NCI-H460 (cell line): Measurements from ENCODE around the gene EPS15. TPM values are rescaled to one million over a fixed set of nuclear protein-coding genes. Genes with fewer than 3 reads are reported as not detected.
"Not testable (repeated sequence)": the region's sequence is repeated elsewhere in the genome, so short reads cannot be mapped to it uniquely, and the experiment has no call there.

ENCODE experiments used
- DNase-seq: peaks from one replicate; pipeline ENCODE4 v3.0.0-alpha.2; 2016; ENCODE audit warnings: low read depth; ENCODE audit errors: extremely low read depth
- total RNA-seq: library from RNA; depleted of rRNA; stranded (reverse); fragments of >200 nt; shearing (Covaris generic); gene quantifications from 2 replicates; pipeline ENCODE4 v1.2.3, GENCODE V29; 2014

The EPS15 gene
- total RNA-seq, 1 experiment from 2014 or later = 21.3 TPM

DNA sequence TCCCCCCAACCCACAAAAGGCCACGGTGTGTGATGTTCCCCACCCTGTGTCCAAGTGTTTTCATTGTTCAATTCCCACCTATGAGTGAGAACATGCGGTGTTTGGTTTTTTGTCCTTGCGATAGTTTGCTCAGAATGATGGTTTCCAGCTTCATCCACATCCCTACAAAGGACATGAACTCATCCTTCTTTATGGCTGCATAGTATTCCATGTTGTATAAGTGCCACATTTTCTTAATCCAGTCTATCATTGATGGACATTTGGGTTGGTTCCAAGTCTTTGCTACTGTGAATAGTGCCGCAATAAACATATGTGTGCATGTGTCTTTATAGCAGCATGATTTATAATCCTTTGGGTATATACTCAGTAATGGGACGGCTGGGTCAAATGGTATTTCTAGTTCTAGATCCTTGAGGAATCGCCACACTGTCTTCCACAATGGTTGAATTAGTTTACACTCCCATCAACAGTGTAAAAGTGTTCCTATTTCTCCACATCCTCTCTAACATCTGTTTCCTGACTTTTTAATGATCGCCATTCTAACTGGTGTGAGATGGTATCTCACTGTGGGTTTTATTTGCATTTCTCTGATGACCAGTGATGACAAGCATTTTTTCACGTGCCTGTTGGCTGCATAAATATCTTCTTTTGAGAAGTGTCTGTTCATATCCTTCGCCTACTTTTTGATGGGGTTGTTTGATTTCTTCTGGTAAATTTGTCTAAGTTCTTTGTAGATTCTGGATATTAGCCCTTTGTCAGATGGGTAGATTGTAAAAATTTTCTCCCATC lies 44.0 kb downstream of the EPS15 start:
- not testable (repeated sequence) for DNase-seq

DNA sequence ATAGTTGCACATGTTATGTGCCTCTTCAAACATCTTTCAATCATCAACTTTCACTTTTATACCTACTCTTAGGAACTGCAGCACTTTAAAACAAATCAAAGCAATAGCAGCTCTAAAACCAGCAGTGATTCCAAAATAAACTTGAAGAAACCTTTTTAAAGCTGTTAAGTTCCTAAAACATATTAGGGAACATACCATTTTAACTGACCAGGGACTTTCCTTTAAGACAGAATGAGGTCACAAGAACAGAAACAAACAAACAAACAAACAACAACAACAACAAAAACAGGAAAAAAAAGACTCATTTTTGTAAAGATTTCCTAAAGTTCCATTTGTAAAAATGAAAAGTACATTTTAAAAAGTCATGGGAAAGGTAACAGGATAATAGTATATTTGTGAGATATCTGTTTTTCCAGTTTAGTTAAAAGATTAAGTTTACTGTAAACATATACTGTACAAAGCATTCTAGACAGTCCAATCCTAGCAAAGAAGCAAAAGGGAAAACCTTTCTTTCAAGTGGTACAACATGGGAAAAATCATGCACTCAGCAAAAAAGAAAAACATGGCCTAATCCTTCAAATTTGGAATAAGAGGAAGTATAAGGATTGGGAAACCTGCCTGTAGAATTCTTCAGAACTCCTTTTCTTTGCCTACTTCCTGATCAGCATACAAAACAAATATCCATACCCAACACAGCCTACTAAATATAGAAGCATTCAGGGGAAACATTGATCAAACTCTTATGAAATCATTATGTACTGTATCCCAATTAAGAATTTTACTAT lies 45.5 kb downstream of the EPS15 start:
- no peak for DNase-seq

DNA sequence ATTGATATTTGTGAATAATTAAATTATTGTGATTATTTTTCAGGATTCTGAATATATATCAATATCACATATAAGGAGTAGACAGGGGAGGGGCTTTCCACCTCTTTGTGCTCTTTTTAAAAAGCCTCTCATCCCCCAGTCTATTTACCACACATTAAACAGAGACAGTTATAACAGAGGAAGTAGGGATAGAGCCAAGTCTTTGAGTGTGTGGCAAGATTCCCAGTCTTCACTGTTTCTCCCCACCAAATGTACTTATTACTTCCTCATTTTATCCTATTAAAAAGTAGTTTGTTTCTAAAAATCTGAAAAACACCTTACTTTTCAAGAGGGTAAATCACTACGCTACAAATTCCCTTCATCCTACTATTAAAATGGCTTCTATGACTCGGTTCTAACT lies 46.7 kb downstream of the EPS15 start:
- no peak for DNase-seq

GRCh38 chr1:51469518-51469917 lies 49.5 kb downstream of the EPS15 start:
- DNase-seq = no peak

- DNase-seq = no peak
These were observed 54.2 kb downstream of the EPS15 start for GRCh38 chr1:51464828-51465227.

- no peak for DNase-seq
These were observed 55.5 kb downstream of the EPS15 start for GRCh38 chr1:51463561-51463960.

DNA sequence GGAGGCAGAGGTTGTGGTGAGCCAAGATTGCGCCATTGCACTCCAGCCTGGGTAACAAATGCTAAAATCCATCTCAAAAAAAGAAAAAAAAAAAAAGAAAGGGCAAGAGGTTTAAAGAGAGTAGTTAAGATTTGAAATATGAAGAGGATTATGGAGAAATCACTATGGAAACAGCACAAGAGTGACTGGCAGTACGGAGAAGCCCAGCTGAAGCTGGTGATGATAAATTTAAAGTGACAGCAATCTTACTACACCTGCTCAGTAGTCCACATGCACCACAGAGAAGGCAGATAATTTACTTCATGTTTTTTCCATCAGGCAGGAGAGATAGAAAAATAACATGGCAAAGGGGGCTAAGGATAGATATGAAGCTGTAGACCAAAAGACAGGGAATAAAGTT lies 56.8 kb downstream of the EPS15 start:
- DNase-seq = not testable (repeated sequence)

- no peak for DNase-seq
These were observed 64.5 kb downstream of the EPS15 start for GRCh38 chr1:51454554-51454953.

GRCh38 chr1:51453010-51453409 lies 66.1 kb downstream of the EPS15 start:
- DNase-seq = no peak

DNA sequence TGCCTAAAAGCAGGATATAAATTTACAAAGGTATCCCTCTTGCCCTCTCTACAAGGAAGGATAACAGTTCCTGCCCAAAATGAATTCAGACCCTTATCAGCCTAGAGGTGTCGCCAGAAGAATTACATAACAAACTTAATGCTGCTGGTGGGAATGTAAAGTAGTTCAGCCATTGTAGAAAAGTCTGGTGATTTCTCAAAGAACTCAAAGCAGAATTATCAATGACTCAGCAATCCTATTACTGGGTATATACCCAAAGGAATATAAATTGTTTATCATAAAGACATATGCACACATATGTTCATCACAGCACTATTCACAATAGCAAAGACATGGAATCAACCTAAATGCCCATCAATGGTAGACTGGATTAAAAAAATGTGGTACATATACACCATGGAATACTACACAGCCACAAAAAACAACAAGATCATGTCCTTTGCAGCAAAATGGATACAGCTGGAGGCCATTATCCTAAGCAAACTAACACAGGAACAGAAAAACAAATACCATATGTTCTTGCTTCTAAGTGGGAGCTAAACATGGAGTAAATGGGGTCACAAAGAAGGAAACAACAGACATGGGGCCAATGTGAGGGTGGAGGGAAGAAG lies 70.1 kb downstream of the EPS15 start:
- not testable (repeated sequence) for DNase-seq

DNA sequence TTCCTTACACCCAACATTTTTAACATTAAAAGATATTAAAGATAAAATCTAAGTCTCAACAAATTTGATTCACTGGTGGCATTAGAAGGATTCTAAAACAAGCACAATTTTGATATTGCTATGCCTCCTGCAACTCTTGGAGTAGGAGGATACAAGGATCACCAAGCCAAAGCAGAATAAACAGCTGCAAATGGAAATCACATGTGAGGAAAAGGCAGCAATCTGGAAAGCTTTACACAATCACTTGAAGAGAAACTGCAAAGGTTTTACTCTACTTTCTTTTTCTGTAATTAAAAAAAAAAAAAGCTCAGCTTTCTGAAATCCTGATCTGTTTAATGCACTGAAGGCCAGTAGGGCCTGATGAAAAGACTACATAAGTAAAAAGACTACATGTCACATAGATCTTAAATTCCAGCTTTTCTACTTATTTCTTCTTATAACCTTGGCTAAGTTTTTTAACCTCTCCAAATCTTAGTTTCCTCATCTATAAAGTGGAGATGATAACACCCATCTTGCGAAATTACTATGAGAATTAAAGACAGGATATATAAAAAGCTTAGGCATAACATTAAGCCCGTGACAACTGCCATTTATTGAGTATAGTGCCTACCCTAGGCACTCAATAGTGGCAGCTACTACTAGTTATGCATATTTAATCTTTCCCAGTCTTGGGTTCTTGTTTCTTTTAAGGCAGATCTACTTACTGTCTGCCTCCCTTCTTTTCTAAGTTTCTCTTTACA lies 73.5 kb downstream of the EPS15 start:
- DNase-seq = no peak

- no peak for DNase-seq
These were observed 74.4 kb downstream of the EPS15 start for GRCh38 chr1:51444534-51445192.

- DNase-seq = no peak
These were observed 75.0 kb downstream of the EPS15 start for GRCh38 chr1:51444096-51444495.

GRCh38 chr1:51443555-51443954 lies 75.5 kb downstream of the EPS15 start:
- no peak for DNase-seq

GRCh38 chr1:51442616-51443015 lies 76.5 kb downstream of the EPS15 start:
- no peak for DNase-seq

- no peak for DNase-seq
These were observed 76.9 kb downstream of the EPS15 start for GRCh38 chr1:51442198-51442597.

- no peak for DNase-seq
These were observed 79.2 kb downstream of the EPS15 start for GRCh38 chr1:51439895-51440294.

GRCh38 chr1:51439053-51439452 lies 80.0 kb downstream of the EPS15 start:
- DNase-seq = no peak

DNA sequence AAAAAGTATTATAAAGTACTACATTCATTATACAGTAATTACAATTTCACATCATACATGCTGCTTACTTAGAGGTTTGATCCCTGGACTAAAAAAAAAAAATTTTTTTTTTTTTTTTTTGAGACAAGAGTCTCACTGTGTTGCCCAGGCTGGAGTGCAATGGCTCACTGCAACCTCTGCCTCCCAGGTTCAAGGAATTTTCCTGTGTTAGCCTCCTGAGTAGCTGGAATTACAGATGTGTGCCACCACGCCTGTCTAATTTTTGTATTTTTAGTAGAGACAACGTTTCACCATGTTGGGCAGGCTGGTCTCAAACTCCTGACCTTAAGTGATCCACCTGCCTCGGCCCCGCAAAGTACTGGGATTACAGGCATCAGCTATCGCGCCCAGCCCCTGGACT lies 81.7 kb downstream of the EPS15 start:
- DNase-seq = not testable (repeated sequence)

- DNase-seq = no peak
These were observed 83.2 kb downstream of the EPS15 start for GRCh38 chr1:51435878-51436277.
